SK-N-SH (cell line): Measurements from ENCODE around the gene PHC2. TPM values are rescaled to one million over a fixed set of nuclear protein-coding genes. Genes with fewer than 3 reads are reported as not detected.

Experiments used
- CTCF ChIA-PET: fragments of 300-600, 350-600 bp; formaldehyde crosslinking; extraction: SDS; loops from one replicate; lab custom pipeline; 2021; lab: Yijun Ruan, JAX
- POLR2A ChIA-PET: fragments of 350-600 bp; sonication (Branson Sonifier 250); formaldehyde crosslinking; extraction: SDS; loops from one replicate; lab custom pipeline; 2020; ENCODE audit warnings: antibody characterized with exemption, inconsistent platforms; lab: Yijun Ruan, JAX
- DNase-seq: peaks from one replicate; pipeline ENCODE4 v3.0.0; 2012
- H2AFZ ChIP-seq: fragments of 200-600 bp; sonication (generic); 2 replicates; pipeline ENCODE4 v1.8.1; 2016; ENCODE audit warnings: antibody characterized with exemption, mild to moderate bottlenecking, low read depth
- H3F3A ChIP-seq: fragments of 200-600 bp; sonication (generic); replicated peaks from 2 replicates; pipeline ENCODE3; 2016; ENCODE audit warnings: antibody characterized with exemption, mild to moderate bottlenecking; ENCODE audit not compliant: insufficient read depth
- H3K27ac ChIP-seq, 2 experiments: fragments of 200-500 bp in 1 of 2; fragments of 200-600 bp in 1 of 2; sonication (Bioruptor generic) in 1 of 2; sonication (generic), shearing (Covaris generic) in 1 of 2; 2 replicates each; pipeline versions ENCODE4 v1.5.1 to v1.6.1; 2014 to 2016; ENCODE audit warnings: low read depth in 2 of 2, inconsistent platforms in 1 of 2, low read length in 1 of 2, mild to moderate bottlenecking in 1 of 2, mixed read lengths in 1 of 2
- H3K27me3 ChIP-seq: fragments of 200-600 bp; sonication (generic), shearing (Covaris generic); 2 replicates; pipeline ENCODE4 v1.6.1; 2016; ENCODE audit warnings: mixed run types; ENCODE audit not compliant: insufficient read depth
- H3K36me3 ChIP-seq, 2 experiments: fragments of 200-500 bp in 1 of 2; fragments of 200-600 bp in 1 of 2; sonication (Bioruptor generic) in 1 of 2; sonication (generic) in 1 of 2; replicated peaks in 1 of 2; 2 replicates each; pipeline versions ENCODE3 to v1.5.1; 2014 to 2016; ENCODE audit warnings: low read length in 1 of 2, mild to moderate bottlenecking in 1 of 2; ENCODE audit not compliant: insufficient read depth in 2 of 2, control insufficient read depth in 1 of 2
- H3K4me1 ChIP-seq, 2 experiments: fragments of 200-500 bp in 1 of 2; fragments of 200-600 bp in 1 of 2; sonication (Bioruptor generic) in 1 of 2; sonication (generic), shearing (Covaris generic) in 1 of 2; 2 replicates each; pipeline versions ENCODE4 v1.5.1 to v1.6.1; 2014 to 2016; ENCODE audit warnings: low read depth in 1 of 2, low read length in 1 of 2, mixed run types in 1 of 2; ENCODE audit not compliant: insufficient read depth in 2 of 2, control insufficient read depth in 1 of 2
- H3K4me2 ChIP-seq: fragments of 200-600 bp; sonication (generic), shearing (Covaris generic); 2 replicates; pipeline ENCODE4 v1.6.1; 2017; ENCODE audit warnings: mixed run types
- H3K4me3 ChIP-seq, 2 experiments: fragments of 200-500 bp in 1 of 2; fragments of 200-600 bp in 1 of 2; sonication (Bioruptor generic) in 1 of 2; sonication (generic), shearing (Covaris generic) in 1 of 2; 2 replicates each; pipeline versions ENCODE4 v1.5.1 to v1.8.1; 2014 to 2016; ENCODE audit warnings: low read depth in 2 of 2, inconsistent platforms in 1 of 2, low read length in 1 of 2, mild to moderate bottlenecking in 1 of 2, mixed read lengths in 1 of 2, moderate library complexity in 1 of 2
- H3K79me2 ChIP-seq: fragments of 200-600 bp; sonication (generic); 2 replicates; pipeline ENCODE4 v1.8.1; 2017; ENCODE audit warnings: mild to moderate bottlenecking; ENCODE audit not compliant: insufficient read depth
- H3K9ac ChIP-seq: fragments of 200-600 bp; sonication (generic); 2 replicates; pipeline ENCODE4 v1.6.1; 2017; ENCODE audit warnings: mixed run types
- H3K9me2 ChIP-seq: fragments of 200-600 bp; sonication (generic); 2 replicates; pipeline ENCODE4 v1.6.1; 2017; ENCODE audit warnings: mixed run types
- H3K9me3 ChIP-seq: fragments of 200-600 bp; sonication (generic); 2 replicates; pipeline ENCODE4 v1.6.1; 2017; ENCODE audit warnings: mixed run types, mild to moderate bottlenecking, moderate library complexity
- H4K20me1 ChIP-seq: fragments of 200-600 bp; sonication (generic); 2 replicates; pipeline ENCODE4 v1.6.1; 2017; ENCODE audit warnings: mild to moderate bottlenecking, mixed run types; ENCODE audit not compliant: insufficient read depth
- CHD2 ChIP-seq: fragments of 150-350 bp; IDR thresholded peaks from 2 replicates; pipeline ENCODE4 v1.6.1; 2018; ENCODE audit warnings: low read length; ENCODE audit not compliant: partially characterized antibody
- ELF1 ChIP-seq: IDR thresholded peaks from 2 replicates; pipeline ENCODE4 v1.4.0; 2012
- FOSL2 ChIP-seq: IDR thresholded peaks from 2 replicates; pipeline ENCODE4 v1.4.0; 2012; ENCODE audit warnings: low read depth, mild to moderate bottlenecking, moderate library complexity, borderline replicate concordance
- JUND ChIP-seq: IDR thresholded peaks from 2 replicates; pipeline ENCODE4 v1.4.0; 2012
- MAX ChIP-seq: IDR thresholded peaks from 2 replicates; pipeline ENCODE4 v1.4.0; 2012; ENCODE audit warnings: low read depth
- MEF2A ChIP-seq: IDR thresholded peaks from 2 replicates; pipeline ENCODE4 v1.4.0; 2012; ENCODE audit warnings: low read depth, borderline replicate concordance
- MXI1 ChIP-seq: IDR thresholded peaks from 2 replicates; pipeline ENCODE4 v1.6.1; 2012; ENCODE audit warnings: mild to moderate bottlenecking, low read depth, low read length, improper control_type of control experiment
- NFIC ChIP-seq: IDR thresholded peaks from 2 replicates; pipeline ENCODE4 v1.4.0; 2012; ENCODE audit warnings: borderline replicate concordance
- PBX3 ChIP-seq: IDR thresholded peaks from 2 replicates; pipeline ENCODE4; 2012
- POLR2AphosphoS5 ChIP-seq: IDR thresholded peaks from 2 replicates; pipeline ENCODE4 v1.6.1; 2012; ENCODE audit warnings: low read depth, low read length
- RAD21 ChIP-seq: IDR thresholded peaks from 2 replicates; pipeline ENCODE4 v1.6.1; 2012; ENCODE audit warnings: mild to moderate bottlenecking, low read length
- RCOR1 ChIP-seq: fragments of 150-350 bp; IDR thresholded peaks from 2 replicates; pipeline ENCODE4 v1.6.1; 2017; ENCODE audit warnings: antibody characterized with exemption, low read length
- REST ChIP-seq: IDR thresholded peaks from 2 replicates; pipeline ENCODE4 v1.6.1; 2012; ENCODE audit warnings: mild to moderate bottlenecking, low read depth, low read length, moderate library complexity
- SIN3A ChIP-seq: IDR thresholded peaks from 2 replicates; pipeline ENCODE4 v1.6.1; 2012; ENCODE audit warnings: low read depth, mild to moderate bottlenecking, low read length, moderate library complexity, borderline replicate concordance
- SMC3 ChIP-seq: IDR thresholded peaks from 2 replicates; pipeline ENCODE4 v1.6.1; 2012; ENCODE audit warnings: low read depth, low read length, improper control_type of control experiment
- TAF1 ChIP-seq: IDR thresholded peaks from 2 replicates; pipeline ENCODE4 v1.6.1; 2012; ENCODE audit warnings: low read depth, mild to moderate bottlenecking, low read length, moderate library complexity, borderline replicate concordance
- TCF12 ChIP-seq: IDR thresholded peaks from 2 replicates; pipeline ENCODE4 v1.4.0; 2012
- TEAD4 ChIP-seq: IDR thresholded peaks from 2 replicates; pipeline ENCODE4 v1.4.0; 2012; ENCODE audit warnings: mild to moderate bottlenecking, borderline replicate concordance; ENCODE audit not compliant: insufficient read depth
- USF1 ChIP-seq: IDR thresholded peaks from 2 replicates; pipeline ENCODE4 v1.4.0; 2012; ENCODE audit warnings: low read depth, borderline replicate concordance
- USF2 ChIP-seq: fragments of 150-350 bp; IDR thresholded peaks from 2 replicates; pipeline ENCODE4 v1.6.1; 2017; ENCODE audit warnings: antibody characterized with exemption, low read length, low read depth, borderline replicate concordance
- YY1 ChIP-seq: IDR thresholded peaks from 2 replicates; pipeline ENCODE4 v1.4.0; 2012; ENCODE audit warnings: low read depth, mild to moderate bottlenecking
- WGBS: methylation state at CpG from one replicate; pipeline ENCODE4 v1.1.6; 2017; ENCODE audit warnings: low lambda C conversion rate; 5-methylcytosine and 5-hydroxymethylcytosine counted together
- polyA plus RNA-seq, 3 experiments: library from polyadenylated mRNA; depleted of rRNA; stranded (reverse); fragments of >200 nt; gene quantifications; 2 replicates each; pipeline ENCODE4 v1.2.3, GENCODE V29; 2012

PHC2 gene
- polyA plus RNA-seq, 1 of the 3 experiments (the other 2 are of a cell fraction): 98.7 TPM

GRCh38 chr1:33347650-33347992 lies 83.3 kb downstream of the PHC2 start:
- Histone ChIP-seq H3K27me3 (no peaks in the 10 kb centered on the region), H3K9ac (peak overlapping the region; percentile 94), H4K20me1 (peaks cover 24% of the 10 kb centered on the region), H3F3A (peaks cover 45% of the 10 kb centered on the region), H3K9me2 (no peaks in the 10 kb centered on the region), H3K79me2 (peaks cover 71% of the 10 kb centered on the region), H3K9me3 (no peaks in the 10 kb centered on the region), H3K4me3 (peak overlapping the region; percentile 68 to 78), H3K36me3 (peaks cover 26 to 27% of the 10 kb centered on the region in 2 experiments), H3K27ac (peak overlapping the region; percentile 89 to 97), H3K4me2 (peak overlapping the region; percentile 84), H2AFZ (no peak overlapping the region), H3K4me1 (peaks cover 44 to 45% of the 10 kb centered on the region in 2 experiments)
- TF ChIP-seq JUND (no peak), USF2 (no peak)
- ChIA-PET POLR2A (interaction anchor here (2.4 kb wide), 1 partner anchor 16 kb away, joined by 10 read pairs; no protein-coding TSS in a partner anchor), CTCF (interaction anchor here (2.0 to 2.6 kb wide), 2 partner anchors 19 to 52 kb away, joined by 10 to 18 read pairs; no protein-coding TSS in a partner anchor)
- WGBS: 22% methylated on average over 5 of the region's 5 CpGs
- DNase-seq: no peak

GRCh38 chr1:33346927-33347649 lies 83.8 kb downstream of the PHC2 start:
- Histone ChIP-seq H3K4me2 (peak overlapping the region; percentile 84), H3K79me2 (peaks cover 76% of the 10 kb centered on the region), H3K36me3 (peaks cover 25 to 27% of the 10 kb centered on the region in 2 experiments), H3K9me3 (no peaks in the 10 kb centered on the region), H3K9me2 (no peaks in the 10 kb centered on the region), H3F3A (peaks cover 45% of the 10 kb centered on the region), H2AFZ (no peak overlapping the region), H3K27me3 (no peaks in the 10 kb centered on the region), H4K20me1 (peaks cover 30% of the 10 kb centered on the region), H3K27ac (peak overlapping the region; percentile 89 to 97), H3K9ac (peak overlapping the region; percentile 94), H3K4me1 (peaks cover 47 to 49% of the 10 kb centered on the region in 2 experiments), H3K4me3 (peak overlapping the region; percentile 68 to 78)
- CTCF ChIA-PET: interaction anchor here (2.0 to 2.6 kb wide), 2 partner anchors 20 to 51 kb away, joined by 10 to 18 read pairs; no protein-coding TSS in a partner anchor
- DNase-seq: no peak
- WGBS: 8% methylated on average over 2 of the region's 2 CpGs
- POLR2A ChIA-PET: no interaction called here
- peak; percentile 35; the same call in 1 of the 2 replicates for TF ChIP-seq ELF1
- TF ChIP-seq MEF2A: no peak
- TF ChIP-seq TAF1: peak; percentile 71; the same call in 1 of the 2 replicates
- no peak for TF ChIP-seq RCOR1
- TF ChIP-seq MXI1: no peak
- TF ChIP-seq MAX: peak; percentile 68
- TF ChIP-seq TCF12: peak; percentile 84
- no peak for TF ChIP-seq RAD21
- TF ChIP-seq CHD2: no peak
- no peak for TF ChIP-seq YY1
- TF ChIP-seq FOSL2: peak; percentile 83
- TF ChIP-seq JUND: peak; percentile 86
- TF ChIP-seq TEAD4: 0 out of 2 replicates have a peak, but pooled peaks have one; percentile 54
- no peak for TF ChIP-seq SMC3
- no peak for TF ChIP-seq USF1
- peak; percentile 94 for TF ChIP-seq NFIC
- peak; percentile 64; the same call in 1 of the 2 replicates for TF ChIP-seq REST
- TF ChIP-seq PBX3: peak; percentile 64
- peak; percentile 79; the same call in 1 of the 2 replicates for TF ChIP-seq SIN3A
- peak; percentile 81 for TF ChIP-seq POLR2AphosphoS5
